ENCODE measurements around the gene TREML2. TPM values are rescaled to one million over a fixed set of nuclear protein-coding genes. Genes with fewer than 3 reads are reported as not detected.

The TREML2 gene
- total RNA-seq, 1 experiment from 2014 or later = not detected

DNA sequence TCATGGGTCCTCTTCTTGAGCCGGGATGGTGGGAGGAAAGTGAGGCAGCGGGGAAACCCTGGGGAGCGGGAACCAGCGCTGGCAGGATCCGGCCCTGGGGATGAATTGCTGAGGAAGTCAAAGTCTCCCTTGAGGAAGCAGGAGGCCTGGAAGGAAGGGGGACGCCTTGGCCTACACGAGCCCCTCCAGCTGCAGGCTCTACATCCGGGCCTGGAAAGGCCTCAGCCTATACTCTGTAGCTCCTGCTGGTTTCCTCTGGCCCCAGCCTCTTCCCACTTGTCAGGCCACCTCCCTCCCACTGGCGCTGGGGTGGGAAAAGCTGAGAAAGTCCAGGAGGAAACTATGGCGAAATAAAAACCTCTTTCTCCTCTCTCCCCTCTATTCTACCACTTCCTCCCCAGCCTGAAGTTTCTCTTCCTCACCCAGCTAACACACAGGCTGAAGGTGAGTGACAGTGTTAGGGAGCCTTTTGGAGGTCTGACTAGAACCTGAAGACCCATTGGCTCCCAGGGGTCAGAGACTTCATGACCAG is 14.9 kb downstream of the TREML2 start:
- H3K27me3 ChIP-seq (ENCODE audit: insufficient read depth, low read depth) = peaks cover 47% of the 10 kb centered on the region
- H3K4me3 ChIP-seq = no peak overlapping the region
- no peaks in the 10 kb centered on the region for H3F3A ChIP-seq (ENCODE audit: insufficient read depth, low read depth)
- no TSS peak for BruUV-seq (replicated peaks)
- DNase-seq = no peak
- TF ChIP-seq EZH2 (IDR thresholded peaks at IDR 0.05; ENCODE audit: low read depth) = no peak
- TF ChIP-seq, protein P1, sequence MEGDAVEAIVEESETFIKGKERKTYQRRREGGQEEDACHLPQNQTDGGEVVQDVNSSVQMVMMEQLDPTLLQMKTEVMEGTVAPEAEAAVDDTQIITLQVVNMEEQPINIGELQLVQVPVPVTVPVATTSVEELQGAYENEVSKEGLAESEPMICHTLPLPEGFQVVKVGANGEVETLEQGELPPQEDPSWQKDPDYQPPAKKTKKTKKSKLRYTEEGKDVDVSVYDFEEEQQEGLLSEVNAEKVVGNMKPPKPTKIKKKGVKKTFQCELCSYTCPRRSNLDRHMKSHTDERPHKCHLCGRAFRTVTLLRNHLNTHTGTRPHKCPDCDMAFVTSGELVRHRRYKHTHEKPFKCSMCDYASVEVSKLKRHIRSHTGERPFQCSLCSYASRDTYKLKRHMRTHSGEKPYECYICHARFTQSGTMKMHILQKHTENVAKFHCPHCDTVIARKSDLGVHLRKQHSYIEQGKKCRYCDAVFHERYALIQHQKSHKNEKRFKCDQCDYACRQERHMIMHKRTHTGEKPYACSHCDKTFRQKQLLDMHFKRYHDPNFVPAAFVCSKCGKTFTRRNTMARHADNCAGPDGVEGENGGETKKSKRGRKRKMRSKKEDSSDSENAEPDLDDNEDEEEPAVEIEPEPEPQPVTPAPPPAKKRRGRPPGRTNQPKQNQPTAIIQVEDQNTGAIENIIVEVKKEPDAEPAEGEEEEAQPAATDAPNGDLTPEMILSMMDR (conservative IDR thresholded peaks at IDR 0.05) = no peak
- no peaks in the 10 kb centered on the region for H3K79me2 ChIP-seq (ENCODE audit: low read depth)
- no peak overlapping the region for H3K4me2 ChIP-seq
- no peak overlapping the region for H3K27ac ChIP-seq
- intact Hi-C loops (cut with micrococcal nuclease; ENCODE audit: unreplicated experiment) = no loop called here
- POLR2A ChIA-PET (ENCODE audit: unreplicated experiment) = interaction anchor here (0.6 kb wide), 1 partner anchor 1834 kb away, joined by 5 read pairs; no protein-coding TSS in a partner anchor
- no peaks in the 10 kb centered on the region for H4K20me1 ChIP-seq (ENCODE audit: insufficient read depth)
- H3K4me1 ChIP-seq (replicated peaks; ENCODE audit: insufficient read depth) = no peaks in the 10 kb centered on the region
- H3K9me3 ChIP-seq (ENCODE audit: insufficient read depth, low read depth) = 0 out of 2 replicates have a peak, but pooled peaks cover 5% of the 10 kb centered on the region
- CTCF ChIA-PET = no interaction called here
- H3K9me2 ChIP-seq (ENCODE audit: insufficient read depth) = no peaks in the 10 kb centered on the region
- H3K36me3 ChIP-seq (ENCODE audit: low read depth) = no peaks in the 10 kb centered on the region
- no peak overlapping the region for H2AFZ ChIP-seq

DNA sequence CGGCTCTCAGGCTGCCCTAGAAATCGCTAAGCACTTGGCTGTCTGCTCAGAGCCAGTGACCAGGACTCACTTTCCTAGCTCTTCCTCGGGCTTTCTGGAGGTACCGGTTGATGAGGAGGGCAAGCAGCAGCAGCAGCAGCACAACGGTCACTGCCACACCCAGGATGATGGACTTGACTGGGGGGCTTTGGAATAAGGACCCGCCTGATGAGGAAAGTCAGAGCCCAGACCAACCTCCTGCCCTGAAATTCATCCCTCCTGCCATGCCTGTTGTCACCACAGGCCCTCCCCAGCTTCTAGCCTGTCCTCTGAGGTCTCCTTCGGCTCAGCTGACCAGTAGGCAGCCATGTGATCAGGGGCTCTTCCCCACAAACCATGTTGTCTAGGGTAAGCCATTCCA is 16.2 kb downstream of the TREML2 start:
- no peaks in the 10 kb centered on the region for H3K4me1 ChIP-seq (replicated peaks; ENCODE audit: insufficient read depth)
- H4K20me1 ChIP-seq (ENCODE audit: insufficient read depth) = no peaks in the 10 kb centered on the region
- H3K4me3 ChIP-seq = no peak overlapping the region
- no peak overlapping the region for H3K27ac ChIP-seq
- H3K36me3 ChIP-seq (ENCODE audit: low read depth) = no peaks in the 10 kb centered on the region
- ChIA-PET CTCF (no interaction called here), POLR2A (ENCODE audit: unreplicated experiment) (no interaction called here)
- BruUV-seq (replicated peaks) = no TSS peak
- TF ChIP-seq, protein P1 (conservative IDR thresholded peaks at IDR 0.05) = no peak
- TF ChIP-seq EZH2 (IDR thresholded peaks at IDR 0.05; ENCODE audit: low read depth) = no peak
- no peaks in the 10 kb centered on the region for H3F3A ChIP-seq (ENCODE audit: insufficient read depth, low read depth)
- no peaks in the 10 kb centered on the region for H3K79me2 ChIP-seq (ENCODE audit: low read depth)
- H3K9me3 ChIP-seq (ENCODE audit: insufficient read depth, low read depth) = 0 out of 2 replicates have a peak, but pooled peaks cover 5% of the 10 kb centered on the region
- no peak for DNase-seq
- peaks cover 58% of the 10 kb centered on the region for H3K27me3 ChIP-seq (ENCODE audit: insufficient read depth, low read depth)
- H2AFZ ChIP-seq = no peak overlapping the region
- H3K9me2 ChIP-seq (ENCODE audit: insufficient read depth) = no peaks in the 10 kb centered on the region
- intact Hi-C loops (cut with micrococcal nuclease; ENCODE audit: unreplicated experiment) = no loop called here
- no peak overlapping the region for H3K4me2 ChIP-seq

DNA sequence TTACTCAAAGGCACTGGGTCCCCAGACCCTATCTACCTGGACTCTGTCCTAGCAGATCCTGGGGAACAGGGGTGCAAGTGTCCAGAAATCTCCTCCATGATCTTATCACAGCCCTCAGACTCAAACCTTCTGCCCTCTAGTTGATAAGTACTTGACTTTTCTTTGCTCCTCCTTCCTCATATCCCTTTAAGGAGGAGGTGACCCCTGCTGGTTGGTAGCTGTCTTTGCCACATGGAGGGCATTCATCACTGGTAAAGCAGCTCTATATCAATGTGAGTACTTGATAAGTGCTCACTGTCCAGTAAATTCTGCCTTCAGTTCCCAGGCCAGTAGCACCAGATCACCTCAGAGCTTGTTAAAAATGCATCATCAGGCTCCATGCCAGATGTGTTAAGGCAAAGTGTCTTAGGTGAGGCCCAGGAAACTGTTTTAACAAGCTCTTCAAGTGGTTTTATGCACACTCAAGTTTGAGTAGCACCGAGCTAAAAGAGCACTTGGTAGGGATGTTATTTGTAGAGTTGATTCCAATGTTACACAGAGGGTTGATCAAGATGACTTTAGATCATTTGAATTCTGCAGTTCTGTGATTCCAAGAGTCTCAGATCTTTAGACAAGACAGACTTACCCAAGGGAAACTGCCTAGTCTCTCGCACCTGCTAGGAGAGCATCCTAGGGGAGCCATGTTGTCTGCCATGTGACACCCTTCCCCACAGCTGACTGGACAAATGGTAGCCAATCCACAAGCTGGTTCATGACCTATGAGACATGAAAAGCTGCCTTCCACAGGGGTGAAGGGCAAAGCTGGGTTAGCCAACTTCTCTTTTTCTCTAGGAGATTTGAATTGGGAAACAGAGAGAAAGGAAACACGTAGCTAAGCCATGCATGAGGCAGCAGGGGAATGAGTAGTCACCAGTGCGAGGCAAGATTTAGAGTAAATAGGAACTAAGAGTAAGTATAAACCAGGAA is 18.6 kb downstream of the TREML2 start:
- no peak overlapping the region for H3K4me2 ChIP-seq

More for the DNA sequence above, 18.6 kb downstream of the TREML2 start:
- Histone ChIP-seq H3K27ac (no peak overlapping the region), H4K20me1 (ENCODE audit: insufficient read depth) (no peaks in the 10 kb centered on the region), H3K36me3 (ENCODE audit: low read depth) (no peaks in the 10 kb centered on the region), H3K79me2 (ENCODE audit: low read depth) (no peaks in the 10 kb centered on the region), H3K9me3 (ENCODE audit: insufficient read depth, low read depth) (no peaks in the 10 kb centered on the region), H3K4me3 (no peak overlapping the region), H3K27me3 (ENCODE audit: insufficient read depth, low read depth) (peaks cover 57% of the 10 kb centered on the region), H3K9me2 (ENCODE audit: insufficient read depth) (no peaks in the 10 kb centered on the region), H3K4me1 (replicated peaks; ENCODE audit: insufficient read depth) (no peaks in the 10 kb centered on the region), H2AFZ (no peak overlapping the region), H3F3A (ENCODE audit: insufficient read depth, low read depth) (no peaks in the 10 kb centered on the region)
- intact Hi-C loops (cut with micrococcal nuclease; ENCODE audit: unreplicated experiment) = loop anchor here (2.0 kb wide), 1 partner anchor 90 kb away; no protein-coding TSS in a partner anchor
- BruUV-seq (replicated peaks) = no TSS peak
- TF ChIP-seq, protein P1 (conservative IDR thresholded peaks at IDR 0.05) = peak; percentile 68
- TF ChIP-seq EZH2 (IDR thresholded peaks at IDR 0.05; ENCODE audit: low read depth) = no peak
- peak; percentile 10 to 62 for DNase-seq
- ChIA-PET POLR2A (ENCODE audit: unreplicated experiment) (no interaction called here), CTCF (interaction anchor here (1.2 kb wide), 1 partner anchor 854 kb away, joined by 3 read pairs; no protein-coding TSS in a partner anchor)
